Forelimb muscle (tissue), 1 donor: ENCODE measurements around the gene STXBP2. TPM values are rescaled to one million over a fixed set of nuclear protein-coding genes. Genes with fewer than 3 reads are reported as not detected.

Experiments
- DNase-seq: peaks from one replicate; pipeline ENCODE4 v3.0.0-alpha.2; 2013; ENCODE audit warnings: low read depth
- polyA plus RNA-seq: library from polyadenylated mRNA; unstranded; fragments of 120-200 nt; gene quantifications from one replicate; pipeline ENCODE4 v1.2.1, GENCODE V29; 2013; ENCODE audit not compliant: insufficient read length

Gene STXBP2
- 4.0 TPM for polyA plus RNA-seq

GRCh38 chr19:7636691-7637373 is at the start of gene STXBP2:
TSS of gene STXBP2 (plus strand) at chr19:7637110. CDS start at chr19:7637150, 40 bp downstream.
- DNase-seq = no peak

GRCh38 chr19:7589822-7590221 is 47.1 kb upstream of the STXBP2 start:
- DNase-seq = no peak

GRCh38 chr19:7590256-7590655 is 46.7 kb upstream of the STXBP2 start:
- DNase-seq = no peak

GRCh38 chr19:7595466-7596133 is 41.3 kb upstream of the STXBP2 start, which contains the start of gene CAMSAP3:
TSS of gene CAMSAP3 (plus strand) at chr19:7595863. CDS start at chr19:7596003, 140 bp downstream.
- no peak for DNase-seq

- DNase-seq = no peak
Measured at GRCh38 chr19:7596211-7596937, 40.5 kb upstream of the STXBP2 start.

GRCh38 chr19:7597689-7598088 is 39.2 kb upstream of the STXBP2 start:
- DNase-seq = no peak

- no peak for DNase-seq
Measured at GRCh38 chr19:7598180-7598579, 38.7 kb upstream of the STXBP2 start.

- no peak for DNase-seq
Measured at GRCh38 chr19:7600721-7601120, 36.2 kb upstream of the STXBP2 start.

GRCh38 chr19:7602240-7602934 is 34.5 kb upstream of the STXBP2 start:
- DNase-seq = no peak

GRCh38 chr19:7602935-7603497 is 33.9 kb upstream of the STXBP2 start:
- DNase-seq = no peak

GRCh38 chr19:7603919-7604318 is 33.0 kb upstream of the STXBP2 start:
- DNase-seq = no peak

- no peak for DNase-seq
Measured at GRCh38 chr19:7605490-7606222, 31.3 kb upstream of the STXBP2 start.

GRCh38 chr19:7606289-7606688 is 30.6 kb upstream of the STXBP2 start:
- no peak for DNase-seq

GRCh38 chr19:7607212-7607873 is 29.6 kb upstream of the STXBP2 start:
- no peak for DNase-seq

- DNase-seq = no peak
Measured at GRCh38 chr19:7607874-7608560, 28.9 kb upstream of the STXBP2 start.

GRCh38 chr19:7610491-7611240 is 26.2 kb upstream of the STXBP2 start:
- DNase-seq = no peak

- no peak for DNase-seq
Measured at GRCh38 chr19:7611541-7612279, 25.2 kb upstream of the STXBP2 start.
